HG02759 (cell line): ENCODE measurements around the gene SMR3B.
A peak's percentile ranks its signal among the peaks of the same experiment; 100 is the strongest.

Source experiments
- ATAC-seq: cut with Tn5 transposase; IDR thresholded peaks from one replicate; pipeline ENCODE4 v1.9.1; 2021; ENCODE audit warnings: mild to moderate bottlenecking, moderate library complexity; ENCODE audit not compliant: unreplicated experiment

Gene SMR3B

GRCh38 chr4:70382691-70383181 is at the start of gene SMR3B:
TSS of gene SMR3B (plus strand) at chr4:70383131. CDS start at chr4:70384511, 1,380 bp downstream.
- no peak for ATAC-seq

- ATAC-seq: no peak
These were observed 48.2 kb upstream of the SMR3B start, which contains the start of gene CABS1 for GRCh38 chr4:70334681-70335080. TSS of gene CABS1 (plus strand) at chr4:70334981. CDS start at chr4:70335040, 59 bp downstream.

- no peak for ATAC-seq
These were observed 46.9 kb upstream of the SMR3B start for GRCh38 chr4:70336043-70336442.

- no peak for ATAC-seq
These were observed 45.0 kb upstream of the SMR3B start for GRCh38 chr4:70337886-70338420.

- no peak for ATAC-seq
These were observed 26.7 kb upstream of the SMR3B start for GRCh38 chr4:70356185-70356584.

- ATAC-seq: no peak
These were observed 23.7 kb upstream of the SMR3B start for GRCh38 chr4:70359115-70359661.

- ATAC-seq: no peak
These were observed 22.5 kb upstream of the SMR3B start, which contains the start of gene SMR3A for GRCh38 chr4:70360460-70360859. TSS of gene SMR3A (plus strand) at chr4:70360760. CDS start at chr4:70362116, 1,356 bp downstream.

GRCh38 chr4:70364002-70364401 is 18.9 kb upstream of the SMR3B start:
- ATAC-seq: peak; percentile 61

GRCh38 chr4:70365479-70365878 is 17.5 kb upstream of the SMR3B start:
- ATAC-seq: no peak

- no peak for ATAC-seq
These were observed 15.1 kb upstream of the SMR3B start for GRCh38 chr4:70367813-70368212.

- no peak for ATAC-seq
These were observed 10.9 kb upstream of the SMR3B start for GRCh38 chr4:70371987-70372386.

- ATAC-seq: no peak
These were observed 10.2 kb upstream of the SMR3B start for GRCh38 chr4:70372760-70373159.

- ATAC-seq: no peak
These were observed 2.4 kb upstream of the SMR3B start for GRCh38 chr4:70380578-70380977.

GRCh38 chr4:70392057-70392776 is 9.3 kb downstream of the SMR3B start:
- peak; percentile 70 for ATAC-seq

GRCh38 chr4:70397580-70397979 is 14.6 kb downstream of the SMR3B start, which contains the start of gene OPRPN:
TSS of gene OPRPN (plus strand) at chr4:70397940. CDS start at chr4:70399286, 1,346 bp downstream.
- no peak for ATAC-seq

- ATAC-seq: no peak
These were observed 16.4 kb downstream of the SMR3B start for GRCh38 chr4:70399319-70399718.

- peak; percentile 61 for ATAC-seq
These were observed 19.8 kb downstream of the SMR3B start for GRCh38 chr4:70402762-70403161.

GRCh38 chr4:70405765-70406164 is 22.8 kb downstream of the SMR3B start:
- peak; percentile 71 for ATAC-seq

- no peak for ATAC-seq
These were observed 42.4 kb downstream of the SMR3B start for GRCh38 chr4:70425306-70425705.

- ATAC-seq: no peak
These were observed 43.9 kb downstream of the SMR3B start for GRCh38 chr4:70426789-70427188.

- ATAC-seq: no peak
These were observed 54.3 kb downstream of the SMR3B start for GRCh38 chr4:70437197-70437596.
